Endothelial cell of umbilical vein (primary cell): ENCODE results near the gene RSPH6A. TPM values are rescaled to one million over a fixed set of nuclear protein-coding genes. Genes with fewer than 3 reads are reported as not detected.
A peak's percentile ranks its signal among the peaks of the same experiment; 100 is the strongest.

ENCODE experiments used
- BruUV-seq: library from RNA; stranded (reverse); fragments of 400-500 nt; replicated peaks from 2 replicates; lab custom pipeline; 2021; lab: Mats Ljungman, UMichigan
- CTCF ChIA-PET: fragments of 300-600, 350-600 bp; sonication (Branson Sonifier 250); formaldehyde crosslinking; loops from one replicate; lab custom pipeline; 2021; ENCODE audit warnings: antibody characterized with exemption, inconsistent platforms; lab: Charles Lee
- POLR2A ChIA-PET: fragments of 300-600, 350-600 bp; sonication (Branson Sonifier 250); formaldehyde crosslinking; loops from one replicate; lab custom pipeline; 2021; ENCODE audit warnings: antibody characterized with exemption, inconsistent platforms; lab: Charles Lee
- DNase-seq: peaks from one replicate; pipeline ENCODE4 v3.0.0-alpha.2; 2011; ENCODE audit warnings: low read depth, low spot score
- FAIRE-seq: peaks from 2 replicates; lab custom pipeline; 2011; peaks lifted over from hg19 to GRCh38; lab: Jason Lieb, UNC
- H2AFZ ChIP-seq: 2 replicates; pipeline ENCODE4 v1.6.0; 2012; ENCODE audit warnings: low read depth, low read length, control low read depth, inconsistent platforms
- H3K27ac ChIP-seq: 2 replicates; pipeline ENCODE4 v1.5.1; 2011; ENCODE audit warnings: low read depth, mild to moderate bottlenecking, control low read depth, low read length, moderate library complexity; ENCODE audit not compliant: insufficient read depth
- H3K27me3 ChIP-seq, 2 experiments: 2 replicates each; pipeline versions ENCODE4 v1.6.0 to v1.6.1; 2011; ENCODE audit warnings: low read length in 2 of 2, mixed read lengths in 1 of 2; ENCODE audit not compliant: control insufficient read depth in 2 of 2, insufficient read depth in 2 of 2
- H3K36me3 ChIP-seq, 2 experiments: 2 replicates in 1 of 2; 3 replicates in 1 of 2; pipeline ENCODE4 v1.5.1; 2011; ENCODE audit warnings: low read length in 2 of 2, mild to moderate bottlenecking in 1 of 2, moderate library complexity in 1 of 2; ENCODE audit not compliant: control insufficient read depth in 2 of 2, insufficient read depth in 2 of 2; ENCODE audit errors: extremely low read depth in 1 of 2
- H3K4me1 ChIP-seq: 3 replicates; pipeline ENCODE4 v1.5.1; 2011; ENCODE audit warnings: mild to moderate bottlenecking, low read length; ENCODE audit not compliant: control insufficient read depth, insufficient read depth; ENCODE audit errors: extremely low read depth
- H3K4me2 ChIP-seq: 2 replicates; pipeline ENCODE4 v1.6.1; 2011; ENCODE audit warnings: low read length, control low read depth, mixed read lengths; ENCODE audit not compliant: insufficient read depth
- H3K4me3 ChIP-seq, 3 experiments: fragments of 200-600 bp in 1 of 3; sonication (generic), shearing (Covaris generic) in 1 of 3; replicated peaks in 1 of 3; 2 replicates each; pipeline ENCODE4 v1.5.1; 2011 to 2016; ENCODE audit warnings: control low read depth in 3 of 3, low read length in 3 of 3, mild to moderate bottlenecking in 2 of 3, inconsistent platforms in 1 of 3, low read depth in 1 of 3, moderate library complexity in 1 of 3; ENCODE audit not compliant: insufficient read depth in 1 of 3
- H3K79me2 ChIP-seq: 2 replicates; pipeline ENCODE4 v1.6.0; 2012; ENCODE audit warnings: low read length, inconsistent platforms; ENCODE audit not compliant: control insufficient read depth, insufficient read depth
- H3K9ac ChIP-seq: replicated peaks from 2 replicates; pipeline ENCODE3; 2011; ENCODE audit warnings: low read length, control low read depth; ENCODE audit not compliant: insufficient read depth; ENCODE audit errors: extremely low read depth
- H3K9me1 ChIP-seq: replicated peaks from 3 replicates; pipeline ENCODE4 v1.6.0; 2011; ENCODE audit warnings: mild to moderate bottlenecking, low read length; ENCODE audit not compliant: control insufficient read depth, insufficient read depth; ENCODE audit errors: extremely low read depth
- H3K9me3 ChIP-seq: replicated peaks from 2 replicates; pipeline ENCODE4 v1.5.1; 2012; ENCODE audit warnings: low read length, inconsistent platforms; ENCODE audit not compliant: control insufficient read depth, insufficient read depth
- H4K20me1 ChIP-seq: replicated peaks from 2 replicates; pipeline ENCODE3; 2011; ENCODE audit warnings: mild to moderate bottlenecking, low read length; ENCODE audit not compliant: control insufficient read depth, insufficient read depth; ENCODE audit errors: extremely low read depth
- EZH2 ChIP-seq: IDR thresholded peaks from 2 replicates; pipeline ENCODE4 v1.6.1; 2012; ENCODE audit warnings: borderline replicate concordance, low read depth, mild to moderate bottlenecking, moderate library complexity, low read length, inconsistent platforms; ENCODE audit not compliant: severe bottlenecking
- FOS ChIP-seq: IDR thresholded peaks from 2 replicates; pipeline ENCODE4 v1.6.1; 2011; ENCODE audit warnings: mild to moderate bottlenecking, low read length, moderate library complexity, borderline replicate concordance; ENCODE audit not compliant: insufficient read depth
- GATA2 ChIP-seq: IDR thresholded peaks from 2 replicates; pipeline ENCODE4 v1.7.0; 2011; ENCODE audit warnings: low read depth, mild to moderate bottlenecking, moderate library complexity, mixed read lengths, low read length; ENCODE audit not compliant: insufficient read length, insufficient read depth
- JUN ChIP-seq: IDR thresholded peaks from 2 replicates; pipeline ENCODE4 v1.6.1; 2011; ENCODE audit warnings: borderline replicate concordance, low read depth; ENCODE audit not compliant: insufficient read length, insufficient read depth
- MYC ChIP-seq: IDR thresholded peaks from one replicate; pipeline ENCODE4 v1.6.1; 2011; ENCODE audit warnings: mild to moderate bottlenecking, low read depth, low read length
- POLR2A ChIP-seq: IDR thresholded peaks from 2 replicates; pipeline ENCODE4 v1.6.1; 2012; ENCODE audit warnings: low read depth, mild to moderate bottlenecking, control low read depth, low read length
- POLR2AphosphoS5 ChIP-seq: IDR thresholded peaks from 2 replicates; pipeline ENCODE4 v1.6.1; 2012; ENCODE audit warnings: low read depth, mild to moderate bottlenecking, control low read depth, low read length, moderate library complexity; ENCODE audit not compliant: insufficient read depth
- dilution Hi-C: fragments of 300-500 bp; cut with MboI; formaldehyde crosslinking; loops from one replicate; pipeline ENCODE4 v1.15.0; 2019; ENCODE audit warnings: low sequenced_read_pairs; ENCODE audit not compliant: extremely low pct_ligation_motif_present
- intact Hi-C: fragments of 100-400 bp; cut with micrococcal nuclease; formaldehyde crosslinking; loops from one replicate; pipeline ENCODE4 v1.10.0; 2022
- polyA plus RNA-seq, 4 experiments: library from polyadenylated mRNA; depleted of rRNA in 3 of 4; stranded (reverse) in 3 of 4; unstranded in 1 of 4; fragments of >200 nt; gene quantifications; 2 replicates each; pipeline versions ENCODE4 v1.2.1 to v1.2.3, GENCODE V29; 2011 to 2012; ENCODE audit warnings: missing spikeins in 1 of 4
- total RNA-seq: library from RNA; stranded (reverse); gene quantifications from 2 replicates; pipeline ENCODE4 v1.2.3, GENCODE V29; 2021
- TF ChIP-seq, protein P1 (sequence below), 2 donors: IDR thresholded peaks; 1 replicate in 1 of 2; 2 replicates in 1 of 2; pipeline ENCODE4 v1.5.1; 2011; ENCODE audit warnings: low read length in 2 of 2, mild to moderate bottlenecking in 2 of 2, moderate library complexity in 2 of 2, control low read depth in 1 of 2, inconsistent platforms in 1 of 2, low read depth in 1 of 2; ENCODE audit not compliant: insufficient read depth in 1 of 2; ENCODE audit errors: extremely low read depth in 1 of 2
- TF ChIP-seq, protein P2 (sequence below): IDR thresholded peaks from 2 replicates; pipeline ENCODE4 v1.6.1; 2011; ENCODE audit not compliant: insufficient read depth, insufficient read length

RSPH6A gene
- total and polyA plus RNA-seq, 2 donors (not counting 3 experiments of a cell fraction or from before 2014, with no cell fraction given) = 0.03 to 0.62 TPM

DNA sequence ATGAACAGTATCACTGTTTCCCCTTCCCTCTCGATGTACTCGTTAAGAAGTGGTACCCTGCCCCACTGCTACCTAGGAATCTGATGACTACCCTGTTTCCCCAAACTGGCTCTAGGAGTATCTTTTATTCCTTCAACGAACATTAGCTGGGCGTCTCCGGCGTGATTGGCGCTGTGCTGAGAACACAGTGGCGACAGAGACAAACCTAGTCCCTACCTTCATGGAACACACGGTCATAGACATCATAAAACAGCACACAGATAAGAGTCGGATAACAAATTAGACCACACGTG, 47.1 kb upstream of the RSPH6A start:
- no peak for TF ChIP-seq MYC
- TF ChIP-seq EZH2 = no peak
- no peak for TF ChIP-seq POLR2AphosphoS5
- TF ChIP-seq POLR2A = no peak
- no peak for TF ChIP-seq JUN
- TF ChIP-seq GATA2 = no peak
- TF ChIP-seq, protein P1, sequence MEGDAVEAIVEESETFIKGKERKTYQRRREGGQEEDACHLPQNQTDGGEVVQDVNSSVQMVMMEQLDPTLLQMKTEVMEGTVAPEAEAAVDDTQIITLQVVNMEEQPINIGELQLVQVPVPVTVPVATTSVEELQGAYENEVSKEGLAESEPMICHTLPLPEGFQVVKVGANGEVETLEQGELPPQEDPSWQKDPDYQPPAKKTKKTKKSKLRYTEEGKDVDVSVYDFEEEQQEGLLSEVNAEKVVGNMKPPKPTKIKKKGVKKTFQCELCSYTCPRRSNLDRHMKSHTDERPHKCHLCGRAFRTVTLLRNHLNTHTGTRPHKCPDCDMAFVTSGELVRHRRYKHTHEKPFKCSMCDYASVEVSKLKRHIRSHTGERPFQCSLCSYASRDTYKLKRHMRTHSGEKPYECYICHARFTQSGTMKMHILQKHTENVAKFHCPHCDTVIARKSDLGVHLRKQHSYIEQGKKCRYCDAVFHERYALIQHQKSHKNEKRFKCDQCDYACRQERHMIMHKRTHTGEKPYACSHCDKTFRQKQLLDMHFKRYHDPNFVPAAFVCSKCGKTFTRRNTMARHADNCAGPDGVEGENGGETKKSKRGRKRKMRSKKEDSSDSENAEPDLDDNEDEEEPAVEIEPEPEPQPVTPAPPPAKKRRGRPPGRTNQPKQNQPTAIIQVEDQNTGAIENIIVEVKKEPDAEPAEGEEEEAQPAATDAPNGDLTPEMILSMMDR (IDR thresholded peaks at IDR 0.05; ENCODE audit: extremely low read depth in 1 of 2, insufficient read depth in 1 of 2, low read depth in 1 of 2, low read length in 2 of 2) = no peak
- no peak for TF ChIP-seq FOS
- TF ChIP-seq, protein P2, sequence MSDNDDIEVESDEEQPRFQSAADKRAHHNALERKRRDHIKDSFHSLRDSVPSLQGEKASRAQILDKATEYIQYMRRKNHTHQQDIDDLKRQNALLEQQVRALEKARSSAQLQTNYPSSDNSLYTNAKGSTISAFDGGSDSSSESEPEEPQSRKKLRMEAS = no peak
- Histone ChIP-seq H3K9ac (peak overlapping the region; percentile 68), H3K79me2 (peaks cover 33% of the 10 kb centered on the region), H3K27ac (peak overlapping the region; percentile 53), H3K36me3 (peaks cover 2 to 6% of the 10 kb centered on the region in 2 experiments), H2AFZ (peak overlapping the region; percentile 76), H3K27me3 (peaks cover 20 to 22% of the 10 kb centered on the region in 2 experiments), H3K4me3 (peak overlapping the region; percentile 49 to 90 (median 86)), H3K4me1 (peaks cover 4% of the 10 kb centered on the region), H3K4me2 (peak overlapping the region; percentile 71), H3K9me3 (no peaks in the 10 kb centered on the region), H3K9me1 (no peaks in the 10 kb centered on the region), H4K20me1 (no peaks in the 10 kb centered on the region)
- intact Hi-C loops (no loop called here), dilution Hi-C loops (no loop called here)
- CTCF ChIA-PET = interaction anchor here (1.8 kb wide), 1 partner anchor 154 kb away, joined by 6 read pairs; no protein-coding TSS in a partner anchor
- BruUV-seq = TSS peak; percentile 49
- FAIRE-seq (no peak), DNase-seq (no peak)
- POLR2A ChIA-PET = no interaction called here
